Kidney tubule cell (primary cell): ENCODE results near the gene CXorf66.
"Not testable (repeated sequence)": the region's sequence is repeated elsewhere in the genome, so short reads cannot be mapped to it uniquely, and the experiment has no call there.

Source experiments
- DNase-seq: peaks from one replicate; pipeline ENCODE4 v3.0.0-alpha.2; 2018; ENCODE audit warnings: low spot score

Gene CXorf66

GRCh38 chrX:139965421-139965820 is at the start of gene CXorf66:
CXorf66 (minus strand) TSS chrX:139965521; CDS start chrX:139965496, 25 bp downstream.
- no peak for DNase-seq

DNA sequence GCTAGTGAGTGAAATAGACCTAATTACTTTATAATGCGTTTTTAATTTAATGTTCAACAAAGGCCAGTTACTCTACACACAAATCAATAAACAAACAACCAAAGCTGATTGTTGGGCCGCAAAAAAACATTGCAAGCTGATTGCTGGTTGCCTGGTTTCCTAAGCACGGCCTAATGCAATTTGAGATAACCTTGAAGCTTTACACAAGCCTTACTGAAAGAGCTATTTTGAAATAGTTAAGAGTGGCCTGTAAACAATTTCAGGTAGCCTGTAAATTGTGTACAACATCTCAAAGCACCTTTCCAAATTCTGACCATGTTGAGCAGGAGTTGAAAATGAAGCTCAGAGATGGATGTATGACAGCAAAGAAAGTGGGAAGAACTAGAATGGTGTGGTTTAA is 17.5 kb upstream of the CXorf66 start:
- no peak for DNase-seq

DNA sequence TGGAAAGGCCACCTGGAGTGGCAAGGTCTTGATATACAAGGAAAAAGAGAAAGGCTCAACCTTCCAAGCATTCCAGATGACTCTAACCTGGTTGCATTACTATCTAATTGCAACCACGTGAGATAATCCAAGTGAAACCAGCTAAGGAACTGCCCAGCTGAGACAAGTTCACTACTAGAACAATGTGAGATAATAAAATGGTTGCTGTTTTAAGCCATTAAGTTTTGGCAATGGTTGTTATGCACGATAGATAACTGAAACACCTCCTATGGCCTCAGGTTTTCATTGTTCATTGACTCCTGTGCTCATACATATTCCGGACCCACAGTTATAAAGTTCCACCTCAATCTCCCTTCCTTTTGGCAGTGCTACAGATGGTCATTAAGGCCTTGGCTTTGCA is 9.2 kb upstream of the CXorf66 start:
- DNase-seq, result peak; percentile 68

- no peak for DNase-seq
Measured at GRCh38 chrX:139972629-139973624, 7.6 kb upstream of the CXorf66 start.

DNA sequence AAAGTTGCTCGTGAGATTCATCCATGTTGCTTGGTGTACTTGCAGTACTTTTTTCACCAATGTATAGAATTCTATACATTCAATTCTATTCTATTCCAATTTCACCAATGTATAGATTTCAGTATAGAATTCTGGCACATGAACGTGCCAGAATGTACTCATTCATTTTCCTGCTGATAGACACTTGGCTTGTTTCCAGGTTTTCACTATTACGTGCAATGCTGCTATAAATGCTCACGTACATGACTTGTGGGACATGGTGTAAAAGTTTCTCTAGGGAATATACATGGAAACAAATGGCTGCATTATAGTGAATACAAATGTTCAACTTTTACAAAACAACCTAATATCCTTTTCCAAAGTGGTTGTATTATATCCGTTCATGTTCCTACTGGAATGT is 6.8 kb upstream of the CXorf66 start:
- no peak for DNase-seq

DNA sequence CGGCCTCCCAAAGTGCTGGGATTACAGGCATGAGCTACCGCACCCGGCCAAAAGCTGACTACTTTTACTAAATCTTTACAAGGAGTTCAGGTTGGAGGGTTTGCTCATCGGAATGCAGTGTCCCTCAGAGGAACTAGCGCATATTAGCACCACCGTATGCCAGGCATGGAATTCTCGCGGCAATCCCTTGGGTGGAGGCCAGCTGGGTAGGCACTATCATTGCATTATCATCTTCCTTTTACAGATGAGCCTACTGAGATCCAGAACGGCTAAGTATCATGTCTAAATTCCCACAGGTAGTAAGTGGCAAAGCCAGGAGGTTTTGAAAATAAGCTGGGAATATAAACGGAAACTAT is 6.1 kb upstream of the CXorf66 start:
- DNase-seq, result peak; percentile 14

DNA sequence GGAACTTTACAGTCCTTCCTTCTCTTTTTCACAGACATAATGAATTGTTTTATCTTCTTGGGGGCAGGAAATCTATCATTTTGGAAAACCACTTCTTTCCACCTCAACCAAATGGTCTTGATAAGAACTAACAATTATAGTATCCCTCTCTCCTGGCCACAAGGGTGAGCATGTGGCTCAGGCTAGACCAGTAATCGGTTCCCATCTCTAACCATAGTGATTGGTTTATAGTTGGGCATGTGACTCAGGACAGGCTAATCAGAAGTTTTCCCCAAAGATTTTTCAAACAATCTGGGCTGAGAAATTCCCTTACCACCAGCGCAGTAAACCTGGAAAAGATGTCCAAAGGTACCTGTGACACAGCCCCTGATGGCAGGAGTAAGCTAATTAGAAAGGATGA is 4.0 kb upstream of the CXorf66 start:
- no peak for DNase-seq

DNA sequence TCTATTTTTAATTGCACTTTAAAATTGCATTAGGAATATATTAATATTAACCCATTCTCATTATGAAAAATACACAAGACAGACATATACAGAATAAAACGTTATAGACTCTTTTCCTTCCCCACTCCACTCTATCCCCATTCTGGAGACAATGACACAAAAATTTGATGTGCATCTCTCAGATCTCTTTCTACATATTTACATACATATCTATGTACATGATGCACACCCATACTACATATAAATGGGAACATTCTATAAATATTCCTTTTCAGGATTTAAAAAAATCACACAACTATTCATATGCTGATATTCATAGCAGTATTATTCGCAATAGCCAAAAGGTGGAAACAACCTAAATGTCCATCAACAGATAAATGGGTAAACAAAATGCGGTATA is 2.4 kb upstream of the CXorf66 start:
- DNase-seq, result no peak

- no peak for DNase-seq
Measured at GRCh38 chrX:139967300-139967699, 2.0 kb upstream of the CXorf66 start.

GRCh38 chrX:139966159-139966558 is 838 bp upstream of the CXorf66 start:
- DNase-seq, result not testable (repeated sequence)

DNA sequence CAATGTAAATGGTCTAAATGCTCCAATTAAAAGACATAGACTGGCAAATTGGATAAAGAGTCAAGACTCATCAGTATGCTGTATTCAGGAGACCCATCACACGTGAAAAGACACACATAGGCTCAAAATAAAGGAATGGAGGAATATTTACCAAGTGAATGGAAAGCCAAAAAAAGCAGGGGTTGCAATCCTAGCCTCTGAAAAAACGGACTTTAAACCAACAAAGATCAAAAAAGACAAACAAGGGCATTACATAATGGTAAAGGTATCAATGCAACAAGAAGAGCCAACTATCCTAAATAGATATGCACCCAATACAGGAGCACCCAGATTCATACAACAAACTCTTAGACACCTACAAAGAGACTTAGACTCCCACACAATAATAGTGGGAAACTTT is 4.2 kb downstream of the CXorf66 start:
- not testable (repeated sequence) for DNase-seq

DNA sequence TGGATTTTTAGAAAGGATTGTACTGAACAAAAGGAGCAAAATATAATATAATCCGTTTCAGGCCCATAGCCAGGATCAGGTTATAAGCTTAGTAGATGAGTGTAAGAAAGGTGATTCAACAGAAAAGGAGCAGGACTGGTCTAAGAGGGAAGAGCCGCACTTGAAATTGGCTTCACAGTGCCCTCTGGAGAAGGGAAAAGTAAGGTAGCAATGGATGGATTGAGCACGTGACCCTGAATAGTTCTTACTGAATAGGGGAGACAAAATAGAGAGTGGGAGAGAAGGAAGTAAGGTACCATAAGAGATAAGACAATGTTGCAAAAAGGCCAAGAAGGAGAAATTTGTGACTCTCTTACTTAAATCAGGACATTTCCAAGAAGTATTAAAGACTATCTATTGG is 15.6 kb downstream of the CXorf66 start:
- no peak for DNase-seq

DNA sequence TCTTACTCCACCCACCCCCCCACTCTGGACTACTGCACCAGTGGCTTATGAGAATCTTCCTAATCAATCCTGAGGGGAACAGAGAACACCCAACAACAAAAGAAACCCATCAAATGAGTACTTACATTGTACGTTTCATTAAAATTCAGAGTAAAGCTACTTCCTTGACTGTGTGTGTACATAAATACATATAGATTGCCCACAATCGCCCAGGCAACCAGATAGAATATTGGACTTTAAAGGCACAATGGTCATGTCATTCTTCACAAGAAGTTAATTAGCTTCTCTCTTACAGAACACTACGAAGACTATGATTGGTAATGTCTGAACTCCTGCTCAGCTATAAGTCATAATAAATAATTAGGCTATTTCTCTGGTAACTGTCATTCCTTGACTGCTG is 20.2 kb downstream of the CXorf66 start:
- DNase-seq, result no peak

DNA sequence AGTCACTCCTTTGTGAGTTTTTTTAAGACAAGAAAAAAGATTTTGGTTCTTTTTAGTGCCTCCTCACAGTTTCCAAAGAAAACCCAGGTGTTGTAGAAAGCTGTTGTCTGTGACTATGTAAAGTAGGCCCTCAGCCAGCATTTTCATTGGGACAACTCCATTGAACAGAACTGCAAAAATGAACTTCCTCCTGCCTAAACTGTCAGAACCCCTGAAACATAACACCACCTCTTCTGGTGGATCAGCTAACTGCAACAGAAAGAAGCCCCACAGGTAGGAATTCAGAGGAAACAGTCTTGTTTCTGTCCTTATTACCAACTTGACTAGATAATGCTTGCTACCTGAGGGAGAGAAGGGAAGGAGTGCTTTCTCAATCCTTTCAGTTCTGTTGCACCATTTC is 29.1 kb downstream of the CXorf66 start:
- DNase-seq, result no peak

DNA sequence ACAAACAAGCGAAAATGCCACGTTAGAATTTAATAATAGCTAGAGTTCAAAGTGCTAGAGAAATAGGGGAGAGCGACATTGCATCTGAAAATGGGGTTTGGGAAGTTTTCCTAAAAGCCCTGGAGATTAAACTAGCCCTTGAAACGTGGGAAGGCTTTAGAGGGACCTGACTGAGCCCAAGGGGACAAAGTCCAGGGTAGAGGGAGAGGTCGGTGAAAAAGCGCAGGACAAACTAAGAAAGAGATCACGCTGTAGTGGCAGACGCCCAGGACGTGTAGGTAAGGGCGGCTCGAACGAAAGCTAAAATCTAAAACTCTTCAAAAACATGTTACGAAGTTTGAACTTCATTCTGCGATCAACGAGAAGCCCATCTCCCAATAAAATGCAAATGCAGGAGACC is 31.4 kb downstream of the CXorf66 start:
- DNase-seq, result no peak

- DNase-seq, result peak; percentile 85
Measured at GRCh38 chrX:139932901-139933796, 32.2 kb downstream of the CXorf66 start, which contains the start of gene ATP11C. ATP11C (minus strand) TSS chrX:139933053; CDS start chrX:139932042, 1,011 bp downstream.

- peak; percentile 34 for DNase-seq
Measured at GRCh38 chrX:139932073-139932900, 33.0 kb downstream of the CXorf66 start.

- DNase-seq, result no peak
Measured at GRCh38 chrX:139931646-139932072, 33.7 kb downstream of the CXorf66 start.

GRCh38 chrX:139930916-139931645 is 34.2 kb downstream of the CXorf66 start:
- DNase-seq, result peak; percentile 25

DNA sequence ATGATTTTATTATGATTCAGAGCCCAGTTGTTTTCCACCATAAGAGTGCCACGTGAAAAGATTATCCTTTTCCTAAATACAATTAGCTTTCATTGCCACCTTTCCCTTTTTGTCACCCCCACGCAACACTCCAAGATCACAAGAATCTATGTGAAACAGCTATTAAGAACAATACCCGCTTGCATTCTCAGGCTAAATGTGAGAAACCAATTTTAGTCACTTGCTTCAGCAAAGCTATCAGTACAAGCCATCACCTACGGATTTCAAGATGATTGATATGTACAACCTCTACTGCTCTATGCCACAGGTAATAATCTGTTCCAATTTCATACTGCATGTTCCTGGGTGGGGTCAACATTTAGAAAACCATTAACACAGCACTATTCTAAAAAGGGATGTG is 34.9 kb downstream of the CXorf66 start:
- DNase-seq, result no peak

DNA sequence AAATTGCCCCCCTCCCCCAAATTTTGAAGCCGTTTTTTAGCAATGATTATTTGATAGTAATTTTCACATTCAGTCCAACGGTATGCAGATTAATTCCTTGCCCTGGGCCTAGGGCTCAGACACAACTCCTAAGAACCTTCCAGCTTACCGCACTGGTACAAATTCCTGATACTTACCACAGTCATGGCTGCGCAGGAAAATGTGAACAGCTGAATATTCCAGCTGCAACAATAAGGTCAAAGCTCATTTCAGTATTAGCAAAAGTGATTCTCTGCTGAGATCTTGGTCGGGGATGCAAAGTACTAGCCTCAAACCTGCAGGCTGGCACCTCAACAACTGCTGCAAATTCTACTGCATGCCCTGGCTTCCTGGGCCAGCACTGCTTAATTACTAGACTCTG is 35.4 kb downstream of the CXorf66 start:
- no peak for DNase-seq
